K562 (cell line): ENCODE measurements around the gene MRPL57. TPM values are rescaled to one million over a fixed set of nuclear protein-coding genes. Genes with fewer than 3 reads are reported as not detected.

Experiments
- ATAC-seq: fragments of 200-7000 bp; cut with Tn5 transposase; 3 replicates; pipeline ENCODE4 v1.9.1; 2020; ENCODE audit warnings: moderate library complexity
- BruUV-seq: library from RNA; stranded (reverse); fragments of 400-500 nt; replicated peaks from 2 replicates; lab custom pipeline; 2021; lab: Mats Ljungman, UMichigan
- CTCF ChIA-PET: fragments of 300-600 bp; formaldehyde crosslinking; extraction: SDS; loops from one replicate; lab custom pipeline; 2021; ENCODE audit warnings: low intra/inter-chr PET ratio; lab: Yijun Ruan, JAX
- POLR2A ChIA-PET: fragments of 300-600, 350-650 bp; sonication (Branson Sonifier 250); formaldehyde crosslinking; extraction: SDS; loops from one replicate; lab custom pipeline; 2021; ENCODE audit warnings: antibody characterized with exemption, inconsistent platforms; lab: Yijun Ruan, JAX
- DNase-seq, 4 experiments: peaks; one replicate each; pipeline versions ENCODE4 v3.0.0 to v3.0.0-alpha.2; 2011 to 2018; ENCODE audit warnings: low spot score in 3 of 4, mixed read lengths in 3 of 4; ENCODE audit errors: extremely low read depth in 1 of 4
- FAIRE-seq: peaks from 2 replicates; lab custom pipeline; 2011; peaks lifted over from hg19 to GRCh38; lab: Jason Lieb, UNC
- H2AFZ ChIP-seq: 2 replicates; pipeline ENCODE4 v1.6.0; 2011; ENCODE audit warnings: low read depth, low read length, control low read depth, inconsistent platforms
- H3K27ac ChIP-seq: fragments of 200-600 bp; 3 replicates; pipeline ENCODE4 v1.8.0; 2011; ENCODE audit warnings: low read depth, mild to moderate bottlenecking, control low read depth, inconsistent platforms, low read length, moderate library complexity, mixed read lengths; ENCODE audit errors: extremely low read depth
- H3K27me3 ChIP-seq, 2 experiments: fragments of 300-600 bp in 1 of 2; 2 replicates in 1 of 2; 3 replicates in 1 of 2; pipeline versions ENCODE4 v1.6.0 to v1.8.0; 2011; ENCODE audit warnings: inconsistent platforms in 2 of 2, low read length in 2 of 2, mild to moderate bottlenecking in 1 of 2, mixed read lengths in 1 of 2, moderate library complexity in 1 of 2; ENCODE audit not compliant: control insufficient read depth in 2 of 2, insufficient read depth in 2 of 2
- H3K36me3 ChIP-seq: fragments of 300-600 bp; 3 replicates; pipeline ENCODE4 v1.8.0; 2011; ENCODE audit warnings: mild to moderate bottlenecking, low read length, inconsistent platforms; ENCODE audit not compliant: control insufficient read depth, insufficient read depth
- H3K4me1 ChIP-seq, 2 experiments: fragments of 200-600 bp in 1 of 2; replicated peaks in 1 of 2; 2 replicates in 1 of 2; 3 replicates in 1 of 2; pipeline versions ENCODE4 v1.5.1 to v1.8.0; 2011; ENCODE audit warnings: inconsistent platforms in 2 of 2, low read length in 2 of 2, mild to moderate bottlenecking in 1 of 2, mixed read lengths in 1 of 2, moderate library complexity in 1 of 2; ENCODE audit not compliant: control insufficient read depth in 2 of 2, insufficient read depth in 2 of 2
- H3K4me2 ChIP-seq: 2 replicates; pipeline ENCODE4 v1.6.1; 2011; ENCODE audit warnings: low read length, control low read depth, inconsistent platforms, mixed read lengths; ENCODE audit not compliant: insufficient read depth
- H3K4me3 ChIP-seq: fragments of 200-600 bp; sonication (generic), shearing (Covaris generic); 2 replicates; pipeline ENCODE4 v1.5.1; 2016; ENCODE audit warnings: control low read depth, inconsistent platforms
- H3K79me2 ChIP-seq: fragments of 200-600 bp; 3 replicates; pipeline ENCODE4 v1.8.0; 2011; ENCODE audit warnings: low read length, inconsistent platforms; ENCODE audit not compliant: control insufficient read depth, insufficient read depth
- H3K9ac ChIP-seq, 2 experiments: 2 replicates each; pipeline versions ENCODE4 v1.6.0 to v1.6.1; 2011; ENCODE audit warnings: low read depth in 2 of 2, low read length in 2 of 2, control low read depth in 1 of 2, inconsistent platforms in 1 of 2, mild to moderate bottlenecking in 1 of 2, mixed read lengths in 1 of 2; ENCODE audit not compliant: insufficient read depth in 1 of 2
- H3K9me1 ChIP-seq: one replicate; pipeline ENCODE4 v1.6.0; 2011; ENCODE audit warnings: inconsistent platforms, mild to moderate bottlenecking, low read length, moderate library complexity; ENCODE audit not compliant: control insufficient read depth, insufficient read depth
- H3K9me3 ChIP-seq: replicated peaks from 2 replicates; pipeline ENCODE4 v1.5.1; 2011; ENCODE audit warnings: low read depth, low read length, inconsistent platforms; ENCODE audit not compliant: control insufficient read depth, insufficient read depth
- H4K20me1 ChIP-seq: replicated peaks from 2 replicates; pipeline ENCODE4 v1.6.1; 2011; ENCODE audit warnings: low read length, inconsistent platforms, mixed read lengths; ENCODE audit not compliant: control insufficient read depth, insufficient read depth
- CAMTA2 ChIP-seq: fragments of 250-450 bp; sonication (Bioruptor Pico); conservative IDR thresholded peaks from 2 replicates; pipeline ENCODE4 v1.5.1; 2022
- DMBX1 ChIP-seq: fragments of 250-450 bp; sonication (Bioruptor Pico); IDR thresholded peaks from 2 replicates; pipeline ENCODE4 v1.8.0; 2022; ENCODE audit warnings: inconsistent platforms, mild to moderate bottlenecking, moderate library complexity, borderline replicate concordance
- ETV5 ChIP-seq: sonication (generic); formaldehyde crosslinking; IDR thresholded peaks from 2 replicates; pipeline ENCODE4 v1.4.0; 2020; ENCODE audit warnings: low read depth, mild to moderate bottlenecking, missing genetic modification reagents
- RBM25 ChIP-seq: fragments of 200-400 bp; formaldehyde crosslinking; IDR thresholded peaks from 2 replicates; pipeline ENCODE4 v1.6.1; 2018; ENCODE audit warnings: low read length, low read depth, moderate library complexity; ENCODE audit not compliant: severe bottlenecking
- SIX5 ChIP-seq, 2 experiments: IDR thresholded peaks; 2 replicates each; pipeline ENCODE4 v1.6.1; 2011; ENCODE audit warnings: low read length in 2 of 2, borderline replicate concordance in 1 of 2, low read depth in 1 of 2, mild to moderate bottlenecking in 1 of 2, moderate library complexity in 1 of 2; ENCODE audit not compliant: insufficient read depth in 1 of 2
- TAF9B ChIP-seq: fragments of 450-650 bp; IDR thresholded peaks from 2 replicates; pipeline ENCODE4 v1.6.1; 2018; ENCODE audit warnings: mild to moderate bottlenecking; ENCODE audit not compliant: partially characterized antibody
- ZNF146 ChIP-seq: IDR thresholded peaks from one replicate; pipeline ENCODE4 v1.6.1; 2018; ENCODE audit warnings: missing compliant biosample characterization; ENCODE audit not compliant: unreplicated experiment
- ZNF232 ChIP-seq: sonication (generic); formaldehyde crosslinking; IDR thresholded peaks from 2 replicates; pipeline ENCODE4 v1.8.0; 2022; ENCODE audit warnings: mild to moderate bottlenecking, missing genetic modification reagents
- WGBS: fragments of 100-300 bp; shearing (Covaris generic); methylation state at CpG from one replicate; pipeline ENCODE4 v1.1.6; 2016; ENCODE audit warnings: low coverage, mixed read lengths; ENCODE audit not compliant: insufficient coverage; ENCODE audit errors: missing lambda C conversion rate; 5-methylcytosine and 5-hydroxymethylcytosine counted together
- in situ Hi-C: fragments of 300-500 bp; cut with MboI; formaldehyde crosslinking; loops from 4 replicates; pipeline ENCODE4 v1.15.0; 2018; ENCODE audit warnings: inconsistent platforms, mixed read lengths
- intact Hi-C: fragments of 100-400 bp; cut with micrococcal nuclease; formaldehyde crosslinking; loops from 2 replicates; pipeline ENCODE4 v1.14.2; 2022
- polyA plus RNA-seq, 8 experiments: library from polyadenylated mRNA; depleted of rRNA in 4 of 8; stranded (reverse) in 5 of 8; unstranded in 3 of 8; fragments of >200 nt; fragmentation: Nextera tagmentation in 2 of 8; fragmentation: Illumina TruSeq in 1 of 8; extraction: Ambion mirVana in 2 of 8; extraction: Trizol in 1 of 8; gene quantifications; 2 replicates each; pipeline versions ENCODE4 v1.2.1 to v1.2.3, GENCODE V29; 2011 to 2014; ENCODE audit warnings: inconsistent platforms in 1 of 8, missing spikeins in 1 of 8
- total RNA-seq, 7 experiments: library from RNA; depleted of rRNA in 6 of 7; stranded (reverse); fragments of >200 nt in 6 of 7; fragmentation: Illumina TruSeq in 2 of 7; extraction: Trizol in 2 of 7; gene quantifications; 2 replicates each; pipeline versions ENCODE4 v1.2.1 to v1.2.3, GENCODE V29; 2011 to 2021; ENCODE audit warnings: low replicate concordance in 1 of 7
- TF ChIP-seq, protein P1 (sequence below), 2 experiments: IDR thresholded peaks; 2 replicates each; pipeline ENCODE4 v1.6.1; 2012; ENCODE audit warnings: improper control_type of control experiment in 2 of 2, low read depth in 2 of 2, low read length in 2 of 2, borderline replicate concordance in 1 of 2

The MRPL57 gene
- total and polyA plus RNA-seq, 9 of the 15 experiments (the other 6 are each of a cell fraction or from before 2014, with no cell fraction given) = 6.5 to 40.4 (median 15.7) TPM

DNA sequence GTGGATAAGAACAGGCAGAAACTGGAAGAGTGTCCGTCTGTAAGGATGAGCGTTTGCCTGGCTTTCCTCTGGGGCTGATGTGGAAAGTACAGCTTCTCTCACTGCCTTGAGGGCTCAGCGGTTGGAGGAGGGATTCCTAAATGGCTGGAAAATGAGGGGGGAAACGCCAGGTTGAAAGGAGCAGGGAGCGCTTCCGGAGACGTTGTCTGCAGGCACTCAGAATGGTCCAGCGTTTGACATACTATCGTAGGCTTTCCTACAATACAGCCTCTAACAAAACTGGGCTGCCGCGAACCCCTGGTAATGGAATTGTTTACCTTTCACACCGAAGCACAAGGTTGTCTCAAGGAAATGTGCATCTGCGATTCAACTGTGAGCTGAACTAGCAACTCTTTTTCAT, 39.9 kb downstream of the MRPL57 start:
- no peaks in the 10 kb centered on the region for H3K9me3 ChIP-seq
- intact Hi-C loops = no loop called here
- TF ChIP-seq, protein P1, sequence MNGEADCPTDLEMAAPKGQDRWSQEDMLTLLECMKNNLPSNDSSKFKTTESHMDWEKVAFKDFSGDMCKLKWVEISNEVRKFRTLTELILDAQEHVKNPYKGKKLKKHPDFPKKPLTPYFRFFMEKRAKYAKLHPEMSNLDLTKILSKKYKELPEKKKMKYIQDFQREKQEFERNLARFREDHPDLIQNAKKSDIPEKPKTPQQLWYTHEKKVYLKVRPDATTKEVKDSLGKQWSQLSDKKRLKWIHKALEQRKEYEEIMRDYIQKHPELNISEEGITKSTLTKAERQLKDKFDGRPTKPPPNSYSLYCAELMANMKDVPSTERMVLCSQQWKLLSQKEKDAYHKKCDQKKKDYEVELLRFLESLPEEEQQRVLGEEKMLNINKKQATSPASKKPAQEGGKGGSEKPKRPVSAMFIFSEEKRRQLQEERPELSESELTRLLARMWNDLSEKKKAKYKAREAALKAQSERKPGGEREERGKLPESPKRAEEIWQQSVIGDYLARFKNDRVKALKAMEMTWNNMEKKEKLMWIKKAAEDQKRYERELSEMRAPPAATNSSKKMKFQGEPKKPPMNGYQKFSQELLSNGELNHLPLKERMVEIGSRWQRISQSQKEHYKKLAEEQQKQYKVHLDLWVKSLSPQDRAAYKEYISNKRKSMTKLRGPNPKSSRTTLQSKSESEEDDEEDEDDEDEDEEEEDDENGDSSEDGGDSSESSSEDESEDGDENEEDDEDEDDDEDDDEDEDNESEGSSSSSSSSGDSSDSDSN (IDR thresholded peaks at IDR 0.05; ENCODE audit: borderline replicate concordance in 1 of 2, low read depth in 2 of 2, low read length in 2 of 2) = no peak
- TF ChIP-seq ETV5 (no peak), ZNF232 (CRISPR knock-in tag) (no peak), CAMTA2 (CRISPR knock-in tag) (no peak), RBM25 (no peak), ZNF146 (CRISPR knock-in tag) (no peak), TAF9B (no peak), DMBX1 (CRISPR knock-in tag) (no peak), SIX5 (IDR thresholded peaks at IDR 0.05; ENCODE audit: borderline replicate concordance in 1 of 2, insufficient read depth in 1 of 2, low read depth in 1 of 2, low read length in 2 of 2) (no peak)
- 3% methylated on average over 13 of the region's 13 CpGs for WGBS
- ATAC-seq (no peak), FAIRE-seq (no peak), DNase-seq (no peak)
- H3K36me3 ChIP-seq = no peaks in the 10 kb centered on the region
- H3K27me3 ChIP-seq = peaks cover 0 to 3% of the 10 kb centered on the region in 2 experiments; a peak in 1 of 5 replicates
- no peak overlapping the region for H3K4me3 ChIP-seq
- no peak overlapping the region for H3K27ac ChIP-seq
- no TSS peak for BruUV-seq
- H3K79me2 ChIP-seq = no peaks in the 10 kb centered on the region
- no peaks in the 10 kb centered on the region for H3K4me1 ChIP-seq
- H3K9me1 ChIP-seq = no peaks in the 10 kb centered on the region
- ChIA-PET POLR2A (no interaction called here), CTCF (no interaction called here)
- H3K9ac ChIP-seq = no peak overlapping the region
- no peak overlapping the region for H2AFZ ChIP-seq
- H4K20me1 ChIP-seq = no peaks in the 10 kb centered on the region
- in situ Hi-C loops = no loop called here
- H3K4me2 ChIP-seq = no peak overlapping the region
